Activated CD4-positive, CD25-positive, alpha-beta regulatory T cell treated with anti-CD3 and anti-CD28 coated beads, Interleukin-2, amount 50 U/mL, for 16 hours (primary cell): ENCODE measurements around the gene KCNJ4.

Source experiments
- DNase-seq: peaks from one replicate; pipeline ENCODE4 v3.0.0-alpha.2; 2020; ENCODE audit warnings: low read depth, low spot score

KCNJ4 gene

DNA sequence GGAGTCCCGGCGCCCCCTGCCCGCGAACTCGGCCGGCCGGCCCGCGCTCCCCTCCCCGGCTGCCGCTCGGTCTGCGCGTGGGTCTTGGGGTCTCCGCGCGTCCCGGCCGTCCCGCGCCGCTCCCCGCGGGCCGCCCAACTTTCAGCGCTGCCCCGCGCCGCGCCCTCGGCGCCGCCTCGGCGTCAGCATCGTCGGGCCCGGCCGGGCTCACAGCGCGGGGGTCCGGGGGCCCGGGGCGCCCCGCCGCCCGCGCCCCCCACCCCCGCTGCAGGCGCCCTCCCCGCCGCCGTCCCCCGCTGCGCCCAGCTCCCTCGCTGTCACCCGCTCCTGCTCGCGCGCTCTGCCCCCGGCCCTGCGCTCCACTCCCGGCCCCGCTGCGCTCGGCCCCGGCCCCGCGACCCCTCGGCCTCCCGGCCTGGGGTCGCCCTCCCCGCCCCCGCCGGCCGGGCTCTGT, at the start of gene KCNJ4:
KCNJ4 (minus strand) TSS at position 124 of the 454 bp plus-strand sequence. CDS start 27,067 bp downstream, outside the sequence.
- no peak for DNase-seq

- DNase-seq = no peak
These were observed 48.0 kb upstream of the KCNJ4 start for GRCh38 chr22:38503021-38503420.

DNA sequence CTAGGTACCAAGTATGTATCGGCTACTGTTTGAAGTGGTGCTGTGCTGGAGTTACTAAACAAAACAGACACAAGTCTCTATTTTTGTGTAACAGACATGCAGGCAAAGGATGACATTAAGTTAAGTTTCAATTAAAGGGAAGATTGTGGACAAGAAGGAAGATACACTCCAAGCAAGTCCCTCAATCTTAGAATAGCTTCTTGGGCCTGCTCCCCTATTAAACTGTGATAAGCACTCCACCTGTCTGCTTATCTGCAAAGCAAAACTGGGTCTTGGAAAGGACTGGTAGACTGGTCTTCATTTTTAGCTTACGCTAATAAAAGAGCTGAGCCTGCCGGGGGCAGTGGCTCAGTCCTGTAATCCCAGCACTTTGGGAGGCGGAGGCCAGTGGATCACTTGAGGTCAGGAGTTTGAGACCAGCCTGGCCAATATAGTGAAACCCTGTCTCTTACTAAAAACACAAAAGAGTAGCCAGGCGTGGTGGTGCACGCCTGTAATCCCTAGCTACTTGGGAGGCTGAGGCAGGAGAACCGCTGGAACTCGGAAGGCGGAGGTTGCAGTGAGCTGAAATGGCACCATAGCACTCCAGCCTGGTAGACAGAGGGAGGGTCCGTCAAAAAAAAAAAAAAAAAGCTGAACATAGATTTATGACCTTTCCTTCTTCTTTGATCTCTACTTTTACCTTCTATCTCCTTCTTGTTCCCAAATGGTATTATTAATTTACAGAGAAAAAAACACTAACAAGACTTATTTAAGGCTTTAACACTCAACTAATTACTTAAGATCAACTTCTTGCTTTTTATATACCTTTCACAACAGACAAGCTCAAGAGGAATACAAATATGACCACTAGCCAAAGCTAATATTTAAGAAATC, 47.0 kb upstream of the KCNJ4 start:
- DNase-seq = no peak

DNA sequence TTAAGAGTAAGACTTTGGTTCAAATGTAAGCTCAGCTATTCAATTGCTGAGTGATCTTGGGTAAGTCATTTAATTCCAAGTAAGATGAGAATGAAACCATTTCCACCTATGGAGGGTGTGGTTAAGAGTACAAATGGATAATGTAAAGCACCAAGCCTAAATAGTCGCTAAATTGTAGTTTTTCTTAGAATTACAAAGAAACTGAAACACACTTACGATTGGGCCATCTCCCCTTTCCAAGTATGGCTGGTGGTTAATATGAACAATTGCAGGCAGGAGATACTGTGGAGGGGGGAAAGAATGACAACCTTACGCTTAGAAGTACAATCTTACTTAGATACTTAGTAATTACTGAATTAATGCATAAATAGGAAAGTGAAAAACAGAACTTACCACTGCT, 42.9 kb upstream of the KCNJ4 start:
- DNase-seq = no peak

DNA sequence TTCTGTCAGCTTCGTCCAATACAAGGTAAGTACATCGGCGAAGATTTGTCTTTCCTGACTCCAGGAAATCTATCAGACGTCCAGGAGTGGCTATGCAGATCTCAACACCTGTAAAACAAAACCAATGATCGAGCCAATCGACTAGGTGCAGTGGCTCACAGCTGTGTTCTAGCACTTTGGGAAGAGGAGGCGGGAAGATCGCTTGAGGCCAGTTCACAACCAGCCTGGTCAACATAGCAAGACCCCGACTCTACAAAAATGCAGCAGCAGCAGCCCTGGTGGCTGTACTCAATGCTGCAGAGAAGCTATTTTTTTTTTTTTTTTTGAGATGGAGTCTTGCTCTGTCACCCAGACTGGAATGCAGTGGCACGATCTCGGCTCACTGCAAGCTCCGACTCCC, 39.9 kb upstream of the KCNJ4 start:
- no peak for DNase-seq

- no peak for DNase-seq
These were observed 39.5 kb upstream of the KCNJ4 start for GRCh38 chr22:38494498-38494897.

GRCh38 chr22:38491707-38492348, 36.8 kb upstream of the KCNJ4 start:
- no peak for DNase-seq

DNA sequence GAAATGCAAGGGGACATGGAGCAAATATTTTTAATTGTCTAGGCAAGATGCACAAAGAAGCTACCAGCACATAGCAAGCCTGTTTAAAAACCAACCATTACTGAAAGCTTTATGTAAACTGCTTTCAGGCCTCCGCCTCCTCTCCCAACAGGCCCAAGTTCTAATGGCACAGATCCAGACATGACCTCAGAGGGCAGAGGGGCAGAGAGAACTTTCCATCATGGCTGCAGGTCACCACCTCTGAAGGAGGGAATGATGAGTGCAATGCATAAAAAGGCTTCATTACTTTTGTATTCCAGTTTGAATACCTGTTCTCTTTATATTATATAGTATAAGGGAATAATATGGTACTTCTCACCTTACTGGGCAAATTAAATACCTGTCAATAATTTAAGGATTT, 35.9 kb upstream of the KCNJ4 start:
- DNase-seq = no peak

DNA sequence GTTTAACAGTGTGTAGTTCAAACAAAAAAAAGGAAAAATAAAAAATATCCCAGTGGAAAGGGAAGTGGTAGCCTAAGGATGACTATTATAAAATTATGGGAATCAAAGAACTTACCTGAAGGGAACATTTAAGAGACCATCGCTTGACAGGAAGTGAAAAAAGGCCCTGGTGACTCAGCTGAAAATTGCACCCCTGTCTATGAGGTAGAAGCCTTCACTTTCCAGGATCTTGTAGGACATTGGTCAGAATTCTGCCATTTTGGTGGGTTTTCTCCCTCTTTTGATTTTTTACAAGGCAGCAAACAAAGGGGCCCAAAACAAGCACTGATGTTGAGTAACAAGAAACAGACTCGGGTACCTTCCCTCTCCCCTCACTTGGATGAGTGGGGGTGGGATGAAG, 35.5 kb upstream of the KCNJ4 start:
- DNase-seq = no peak

DNA sequence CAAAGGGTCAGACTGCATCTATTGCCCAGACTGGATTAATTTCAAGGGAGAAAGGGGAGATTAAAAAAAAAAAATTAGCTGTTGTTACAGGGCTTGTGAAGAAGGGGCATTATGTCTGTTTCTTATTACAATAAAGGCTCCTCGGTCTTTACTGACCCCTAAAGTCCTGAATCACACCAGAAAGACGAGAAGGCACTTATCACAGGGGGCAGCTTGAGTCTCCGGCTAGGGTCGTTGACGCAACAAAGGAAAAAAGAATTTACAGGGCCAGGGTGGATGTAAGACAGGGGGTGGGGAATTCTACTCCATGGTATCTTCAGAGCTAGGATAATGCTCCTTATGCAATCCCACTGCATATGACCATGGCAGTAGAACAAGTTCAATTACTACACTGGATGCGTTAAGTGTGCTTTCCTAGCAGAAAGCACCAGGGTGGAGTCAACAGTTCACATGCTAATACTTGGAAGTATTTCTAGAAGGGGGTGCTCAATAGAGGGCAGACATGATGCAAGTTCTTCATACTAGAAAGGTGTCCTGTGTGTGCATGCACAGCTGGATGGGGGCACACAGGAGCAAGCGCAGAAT, 34.7 kb upstream of the KCNJ4 start:
- no peak for DNase-seq

GRCh38 chr22:38489142-38489541, 34.1 kb upstream of the KCNJ4 start:
- no peak for DNase-seq

DNA sequence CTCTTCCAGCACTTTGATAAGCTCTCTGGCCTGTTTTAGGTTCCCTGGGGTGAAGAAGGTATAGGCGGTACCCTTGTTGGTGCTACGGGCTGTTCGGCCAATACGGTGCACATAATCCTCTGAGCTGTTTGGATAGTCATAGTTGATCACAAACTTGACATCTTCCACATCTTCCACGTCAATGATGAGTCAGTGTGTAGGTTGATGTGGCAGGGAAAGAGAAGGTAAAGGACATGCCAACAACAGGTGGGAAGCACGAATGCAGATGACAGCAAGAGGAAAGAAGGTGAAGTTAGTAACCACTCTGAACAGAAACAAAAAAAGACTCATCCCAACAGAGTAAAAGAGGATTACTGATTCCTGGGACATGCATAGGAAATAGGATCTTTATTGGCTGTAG, 32.9 kb upstream of the KCNJ4 start:
- DNase-seq = no peak

- no peak for DNase-seq
These were observed 30.8 kb upstream of the KCNJ4 start for GRCh38 chr22:38485783-38486182.

DNA sequence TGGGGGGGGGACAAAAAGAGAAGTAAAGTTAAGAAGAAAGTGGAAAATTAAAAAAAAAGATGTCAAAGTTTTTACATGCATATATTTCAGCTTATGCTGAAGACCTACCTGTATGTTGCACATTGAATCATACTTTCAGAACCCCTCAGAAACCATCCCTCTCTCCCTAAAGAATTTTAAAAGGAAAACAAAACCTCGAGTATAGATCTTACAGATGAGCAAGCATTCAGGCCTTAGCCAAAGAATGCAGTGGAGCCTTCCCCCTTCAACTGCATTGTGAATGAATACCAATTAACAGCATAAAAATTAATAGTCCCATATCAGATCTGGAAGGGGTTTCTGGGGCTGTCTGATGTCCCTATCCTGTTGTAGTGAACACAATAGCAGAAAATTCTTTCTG, 29.2 kb upstream of the KCNJ4 start:
- DNase-seq = no peak

- no peak for DNase-seq
These were observed 27.8 kb upstream of the KCNJ4 start for GRCh38 chr22:38482662-38483308.

- no peak for DNase-seq
These were observed 26.9 kb upstream of the KCNJ4 start for GRCh38 chr22:38481871-38482332.

DNA sequence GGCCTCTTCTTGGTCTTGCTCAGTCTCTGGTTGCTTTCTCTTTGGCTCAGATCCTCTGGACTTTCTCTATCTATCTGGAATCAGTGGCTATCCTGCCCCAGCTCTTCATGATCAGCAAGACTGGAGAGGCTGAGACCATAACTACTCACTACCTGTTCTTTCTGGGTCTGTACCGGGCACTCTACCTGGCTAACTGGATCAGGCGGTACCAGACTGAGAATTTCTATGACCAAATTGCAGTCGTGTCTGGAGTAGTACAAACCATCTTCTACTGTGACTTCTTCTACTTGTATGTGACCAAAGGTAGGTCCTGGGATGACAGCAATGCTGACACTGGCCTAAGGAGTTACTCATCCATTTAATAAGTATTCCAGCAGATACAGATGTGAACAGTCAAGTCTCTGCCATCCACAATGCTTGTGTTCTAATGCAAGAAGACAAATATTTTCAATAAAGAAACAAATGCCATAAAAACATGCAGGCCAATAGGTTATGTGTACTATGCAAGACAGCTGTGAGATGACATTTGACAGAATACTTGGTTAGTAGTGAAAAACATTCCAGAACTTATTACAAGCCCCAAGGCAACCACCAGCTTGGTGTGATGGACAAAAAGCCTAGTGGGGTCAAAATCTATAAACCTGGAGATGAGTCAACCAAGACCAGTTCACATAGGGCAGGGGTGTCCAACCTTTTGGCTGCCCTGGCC, 26.3 kb upstream of the KCNJ4 start:
- DNase-seq = no peak

DNA sequence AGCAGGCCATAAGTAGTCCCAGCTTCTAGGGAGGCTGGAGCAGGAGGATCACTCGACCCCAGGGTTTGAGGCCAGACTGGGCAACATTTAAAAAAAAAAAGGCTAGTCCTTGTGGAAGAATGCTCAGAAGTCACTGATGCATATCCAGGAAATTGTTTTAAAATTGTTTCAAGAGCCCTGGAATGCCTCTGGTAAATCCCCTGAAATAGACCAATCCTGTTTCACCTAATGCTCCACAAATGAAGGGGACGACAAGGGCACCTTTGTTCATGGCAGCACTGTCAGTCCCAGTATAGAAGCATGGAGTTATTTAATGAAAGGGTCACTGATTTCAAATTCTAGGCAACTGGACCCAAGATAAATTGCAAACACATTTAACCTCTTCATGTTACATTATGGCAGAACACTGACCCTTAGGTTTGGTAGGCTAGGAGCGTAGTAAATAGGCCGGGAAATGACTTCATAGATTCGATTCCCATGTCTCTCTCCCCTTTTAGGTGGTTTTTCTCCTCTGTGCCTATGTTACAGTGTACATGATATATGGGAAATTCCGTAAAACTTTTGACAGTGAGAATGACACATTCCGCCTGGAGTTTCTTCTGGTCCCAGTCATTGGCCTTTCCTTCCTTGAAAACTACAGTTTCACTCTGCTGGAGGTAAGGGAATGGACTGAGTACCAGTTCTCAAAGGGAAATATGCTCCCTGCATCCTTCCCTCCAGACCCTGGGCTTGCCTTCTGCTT, 24.3 kb upstream of the KCNJ4 start:
- DNase-seq = no peak

DNA sequence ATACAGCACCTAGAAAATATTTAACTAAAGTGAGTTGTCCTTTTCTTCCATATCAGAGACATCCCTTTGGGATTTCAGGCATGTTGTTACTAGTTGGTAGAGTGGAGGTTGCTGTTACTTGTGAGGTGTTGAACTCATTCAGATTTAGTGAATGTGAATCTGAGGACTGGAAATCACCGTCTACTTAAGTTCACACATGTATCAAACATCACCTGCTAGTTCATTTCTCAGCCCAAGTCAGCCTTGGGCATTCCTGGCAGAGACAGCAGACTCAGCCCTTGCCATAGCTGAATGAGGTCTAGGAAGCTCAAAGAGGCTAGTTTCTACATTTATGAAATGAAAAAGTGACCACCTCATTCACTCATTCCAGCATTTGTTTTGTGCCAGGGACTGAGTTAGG, 22.6 kb upstream of the KCNJ4 start:
- no peak for DNase-seq

- DNase-seq = no peak
These were observed 19.1 kb upstream of the KCNJ4 start for GRCh38 chr22:38474003-38474607.
